T-helper 1 cell (primary cell): ENCODE data around the gene ATP5F1A.

Experiments used
- DNase-seq, 5 donors: peaks; one replicate each; pipeline ENCODE4 v3.0.0-alpha.2; 2012 to 2020

The ATP5F1A gene

DNA sequence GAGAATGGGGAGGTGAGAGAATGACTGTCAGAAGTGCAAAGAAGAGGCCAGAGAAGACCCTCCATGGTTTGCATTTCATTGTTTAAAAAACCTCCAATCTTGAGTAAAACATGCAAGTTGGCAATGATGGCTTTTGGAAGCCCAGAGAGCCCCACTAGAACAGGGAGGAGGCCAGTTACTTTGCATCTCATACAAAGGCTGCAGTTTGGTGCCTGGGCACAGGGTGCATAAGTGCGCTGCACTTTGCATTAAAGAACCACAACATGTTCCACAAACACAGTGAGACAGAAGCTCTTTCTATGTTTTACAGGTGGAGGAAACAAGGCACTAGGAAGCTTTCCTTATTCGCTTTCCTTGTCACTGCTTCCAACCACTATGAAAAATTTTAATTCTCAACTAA, 51.4 kb downstream of the ATP5F1A start:
- no peak for DNase-seq

DNA sequence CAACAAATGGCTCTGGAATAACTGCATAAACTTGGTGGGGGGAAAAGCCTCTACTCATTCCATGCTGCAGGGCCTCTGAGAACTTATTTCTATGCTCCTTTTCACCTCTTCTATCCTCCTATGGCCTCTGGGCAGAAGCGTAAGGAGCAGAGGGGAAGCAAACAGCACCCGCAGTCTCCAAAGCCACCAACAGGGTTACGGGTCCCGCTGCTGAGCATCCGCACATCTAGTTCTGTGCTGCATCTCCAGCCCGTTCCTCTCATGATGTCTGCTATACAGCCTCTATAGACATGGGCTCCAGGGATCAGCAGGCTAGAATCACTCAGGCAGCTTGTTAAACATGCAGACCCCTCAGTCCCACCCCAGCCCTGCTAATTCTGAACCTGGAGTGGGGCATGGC, 52.0 kb downstream of the ATP5F1A start:
- DNase-seq = no peak

DNA sequence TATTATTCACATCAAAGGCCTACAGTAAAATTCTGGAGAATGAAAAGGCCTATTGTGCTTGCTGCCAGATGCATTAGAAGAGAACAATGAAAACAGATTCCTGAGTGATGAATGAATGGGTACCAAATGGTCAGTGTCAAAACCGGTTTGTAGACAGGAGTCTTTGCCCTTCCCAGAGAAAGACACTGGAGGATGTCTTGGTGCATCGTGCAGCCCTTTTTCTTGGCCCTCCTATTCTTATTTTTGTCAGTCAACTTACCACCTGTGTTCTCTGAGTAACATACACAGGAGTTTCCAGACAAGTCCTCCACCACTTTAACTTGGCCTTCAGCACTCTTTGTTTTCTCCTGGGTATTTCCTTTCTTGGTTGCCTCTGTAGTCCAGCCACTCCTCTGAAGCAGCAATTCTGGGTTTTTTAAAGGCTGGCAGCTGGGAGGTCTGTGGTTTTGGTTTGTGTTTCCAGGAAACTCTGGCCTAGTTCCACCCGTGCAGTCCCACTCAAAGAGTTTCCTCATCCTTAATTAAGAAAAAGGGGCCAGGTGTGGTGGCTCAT, 55.4 kb downstream of the ATP5F1A start:
- peak in 1 of 5 donors; percentile 63 for DNase-seq

DNA sequence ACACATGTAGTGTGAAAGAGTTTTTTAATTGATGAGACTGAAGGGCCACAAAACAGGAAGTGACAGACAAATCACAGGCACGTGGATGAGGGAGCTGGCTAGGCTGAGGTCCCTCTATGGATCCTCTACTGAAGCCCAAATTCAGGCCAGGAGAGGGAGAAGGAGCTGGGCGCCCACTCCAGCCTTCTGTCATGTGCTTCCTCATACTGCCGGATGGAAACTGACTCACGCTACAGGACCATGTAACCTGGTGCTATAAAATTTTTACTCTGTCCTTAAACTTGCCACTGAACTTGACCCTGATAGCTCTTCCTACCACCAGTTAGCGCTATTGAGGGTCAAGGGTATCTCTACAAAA, 57.4 kb downstream of the ATP5F1A start:
- no peak for DNase-seq

DNA sequence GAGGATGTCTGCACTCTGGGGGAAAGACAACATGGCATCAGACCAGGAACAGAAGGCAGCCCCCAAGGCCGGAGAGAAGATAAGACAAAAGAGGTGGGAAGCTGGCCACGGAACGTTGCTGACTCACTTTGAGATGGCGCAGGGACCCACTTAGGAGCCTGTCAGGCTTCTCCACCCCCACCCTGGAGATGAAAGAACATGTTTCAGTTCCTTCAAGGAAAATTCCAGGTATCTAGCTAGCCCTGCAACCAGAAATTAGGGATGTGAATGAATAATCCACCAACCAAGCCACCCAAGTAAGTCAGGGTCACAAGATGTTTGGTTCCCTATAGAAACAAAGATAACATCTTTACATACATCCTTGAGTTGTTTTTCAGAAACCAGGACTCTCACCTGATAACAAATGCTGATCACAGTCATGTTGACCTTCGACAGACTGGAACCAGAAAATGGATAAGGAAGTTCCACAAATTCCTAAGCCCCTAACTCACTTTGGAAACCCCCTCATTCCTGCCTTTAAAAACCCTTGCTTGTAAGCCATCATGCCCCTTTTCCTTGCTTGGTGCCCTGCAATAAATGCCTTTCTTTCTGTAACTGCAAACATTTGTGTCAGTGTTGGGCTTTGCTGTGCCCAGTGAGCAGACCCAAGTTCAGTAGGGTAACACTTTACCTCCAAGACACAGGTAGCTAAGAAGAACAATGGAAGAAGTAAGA, 57.9 kb downstream of the ATP5F1A start:
- no peak for DNase-seq

DNA sequence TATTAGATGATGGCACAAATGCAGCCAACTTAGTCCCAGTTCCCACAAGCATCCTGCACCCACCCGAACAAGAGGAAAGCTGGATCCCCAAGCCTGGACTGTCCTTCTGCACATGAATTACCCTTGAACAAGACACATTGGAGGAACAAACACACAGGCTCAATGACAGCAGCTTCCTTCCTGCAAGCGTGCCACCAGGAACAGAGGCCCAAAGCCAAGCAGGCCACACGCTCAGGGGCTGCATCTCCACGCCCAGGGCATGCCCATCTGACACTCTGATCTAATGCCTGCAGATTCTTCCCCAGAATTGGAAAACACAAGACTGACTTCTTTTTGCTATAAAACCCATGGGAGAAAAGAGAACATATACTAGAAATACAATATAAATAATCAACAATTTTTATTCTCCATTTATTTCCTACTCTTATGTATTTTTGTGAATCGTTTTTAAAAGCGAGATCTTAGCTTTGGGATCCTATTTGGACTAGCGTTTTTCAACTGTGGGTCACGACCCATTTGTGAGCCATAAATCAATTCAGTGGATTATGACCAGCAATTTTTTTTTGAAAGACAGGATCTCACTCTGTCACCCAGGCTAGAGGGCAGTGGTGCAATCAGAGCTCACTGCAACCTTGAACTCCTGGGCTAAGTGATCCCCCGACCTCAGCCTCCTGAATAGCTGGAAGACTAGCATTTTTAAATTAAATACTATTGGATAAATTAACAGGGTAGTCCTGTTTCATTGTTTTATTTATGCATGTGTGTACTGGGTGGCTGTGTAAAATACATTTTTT, 60.4 kb downstream of the ATP5F1A start:
- no peak for DNase-seq

DNA sequence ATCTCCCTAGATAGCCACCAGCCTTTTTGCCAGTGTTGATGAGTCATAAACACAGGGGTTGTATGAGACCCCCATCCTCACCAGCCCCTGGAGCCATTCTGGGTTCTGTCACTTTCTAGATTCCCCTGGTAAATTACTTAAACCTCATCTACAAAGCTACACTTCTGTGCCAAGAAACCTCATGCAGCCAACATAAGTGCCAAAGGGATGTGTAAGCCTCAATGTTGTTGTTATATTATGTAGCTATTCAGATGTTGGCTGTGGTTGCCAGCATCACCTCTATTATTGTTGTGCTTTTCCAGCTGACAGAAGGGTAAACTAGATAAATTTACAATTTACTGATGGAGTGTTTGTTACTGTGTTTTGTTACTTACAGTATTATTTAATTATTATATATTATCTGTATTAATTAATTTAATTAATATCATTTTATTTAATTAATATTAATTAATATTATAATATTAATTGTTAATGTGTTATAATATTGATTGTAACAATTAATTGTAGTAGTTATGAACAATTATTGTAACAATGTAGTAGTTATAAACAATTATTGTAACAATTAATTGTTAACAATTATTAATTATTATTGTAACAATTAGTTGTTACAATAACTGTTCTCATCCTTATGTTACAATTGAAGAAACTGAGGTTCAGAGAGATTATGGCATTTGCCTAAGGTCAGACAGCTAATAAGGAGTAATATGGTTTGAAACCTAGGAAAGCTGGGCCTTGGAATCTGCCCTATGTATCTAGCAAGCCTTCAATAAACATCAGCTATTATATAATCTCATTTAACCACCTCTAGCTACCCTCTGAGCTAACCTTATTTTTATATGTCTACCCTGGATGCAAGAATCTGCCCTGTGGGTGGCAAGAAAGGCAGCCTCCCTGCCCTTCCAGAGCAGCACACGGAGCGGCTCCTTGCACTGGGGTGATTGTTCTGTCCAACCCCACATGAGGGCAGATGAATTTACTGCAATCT, 62.1 kb downstream of the ATP5F1A start:
- DNase-seq = no peak

DNA sequence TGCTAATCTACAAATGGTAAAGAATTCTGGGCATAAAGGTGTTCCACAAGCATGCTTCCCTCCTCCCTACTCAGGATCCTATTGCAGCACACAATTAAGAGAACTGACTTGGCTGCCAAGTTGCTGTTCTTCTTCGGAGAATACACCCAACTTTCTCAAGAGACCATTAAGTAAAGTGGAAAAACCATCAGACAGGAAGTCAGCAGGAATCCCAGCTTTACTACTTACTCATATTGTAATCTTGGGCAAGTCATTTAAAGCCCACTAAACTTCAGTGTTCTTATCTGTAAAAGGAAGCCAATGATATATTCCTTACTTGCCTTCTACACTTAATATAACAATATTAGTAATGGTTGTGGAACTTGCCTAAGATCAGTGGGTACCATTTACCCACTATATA, 63.9 kb downstream of the ATP5F1A start:
- no peak for DNase-seq

DNA sequence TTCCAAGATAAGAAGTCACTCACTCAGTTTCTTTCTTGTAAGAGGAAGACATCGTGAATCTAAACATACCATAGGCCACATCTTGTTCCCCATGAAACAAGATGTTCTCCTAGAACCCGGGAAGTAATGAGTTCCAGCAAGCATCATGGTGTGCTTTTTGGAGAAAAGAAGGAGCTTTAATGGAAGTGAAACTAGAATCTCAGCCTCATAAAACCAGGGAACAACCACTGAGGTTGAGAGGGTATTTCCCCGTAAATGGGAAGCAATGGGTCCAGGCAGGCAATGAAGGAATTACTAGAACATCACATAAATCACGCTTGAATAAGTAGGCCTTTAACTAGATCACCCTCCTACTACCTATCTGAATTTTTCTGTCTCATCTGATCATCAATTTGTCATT, 66.4 kb downstream of the ATP5F1A start:
- DNase-seq = no peak
